Lower leg skin (tissue), 3 donors: ENCODE measurements around the gene UST.

ENCODE experiments used
- POLR2A ChIP-seq, 2 donors: fragments of 450-650 bp; IDR thresholded peaks; one replicate each; pipeline ENCODE4 v1.6.1; 2016 to 2017; ENCODE audit warnings: antibody characterized with exemption in 2 of 2, mild to moderate bottlenecking in 1 of 2, moderate library complexity in 1 of 2
- TF ChIP-seq, protein P1 (sequence below), 3 donors: fragments of 450-650 bp; IDR thresholded peaks; one replicate each; pipeline ENCODE4 v1.5.1; 2016; ENCODE audit warnings: antibody characterized with exemption in 3 of 3, mild to moderate bottlenecking in 3 of 3, moderate library complexity in 2 of 3

- no peak for TF ChIP-seq POLR2A (IDR thresholded peaks at IDR 0.05)
- TF ChIP-seq, protein P1, sequence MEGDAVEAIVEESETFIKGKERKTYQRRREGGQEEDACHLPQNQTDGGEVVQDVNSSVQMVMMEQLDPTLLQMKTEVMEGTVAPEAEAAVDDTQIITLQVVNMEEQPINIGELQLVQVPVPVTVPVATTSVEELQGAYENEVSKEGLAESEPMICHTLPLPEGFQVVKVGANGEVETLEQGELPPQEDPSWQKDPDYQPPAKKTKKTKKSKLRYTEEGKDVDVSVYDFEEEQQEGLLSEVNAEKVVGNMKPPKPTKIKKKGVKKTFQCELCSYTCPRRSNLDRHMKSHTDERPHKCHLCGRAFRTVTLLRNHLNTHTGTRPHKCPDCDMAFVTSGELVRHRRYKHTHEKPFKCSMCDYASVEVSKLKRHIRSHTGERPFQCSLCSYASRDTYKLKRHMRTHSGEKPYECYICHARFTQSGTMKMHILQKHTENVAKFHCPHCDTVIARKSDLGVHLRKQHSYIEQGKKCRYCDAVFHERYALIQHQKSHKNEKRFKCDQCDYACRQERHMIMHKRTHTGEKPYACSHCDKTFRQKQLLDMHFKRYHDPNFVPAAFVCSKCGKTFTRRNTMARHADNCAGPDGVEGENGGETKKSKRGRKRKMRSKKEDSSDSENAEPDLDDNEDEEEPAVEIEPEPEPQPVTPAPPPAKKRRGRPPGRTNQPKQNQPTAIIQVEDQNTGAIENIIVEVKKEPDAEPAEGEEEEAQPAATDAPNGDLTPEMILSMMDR (IDR thresholded peaks at IDR 0.05) = no peak
Observed at GRCh38 chr6:148846778-148847761, 100.2 kb downstream of the UST start.
